HG02623 (cell line): ENCODE results near the gene ZIC5.

Experiments used
- ATAC-seq: cut with Tn5 transposase; IDR thresholded peaks from one replicate; pipeline ENCODE4 v1.9.1; 2021; ENCODE audit warnings: moderate library complexity; ENCODE audit not compliant: unreplicated experiment

ZIC5 gene

GRCh38 chr13:99987154-99988019 lies 15.8 kb upstream of the ZIC5 start:
- ATAC-seq = no peak

GRCh38 chr13:99986741-99987140 lies 15.2 kb upstream of the ZIC5 start:
- no peak for ATAC-seq

DNA sequence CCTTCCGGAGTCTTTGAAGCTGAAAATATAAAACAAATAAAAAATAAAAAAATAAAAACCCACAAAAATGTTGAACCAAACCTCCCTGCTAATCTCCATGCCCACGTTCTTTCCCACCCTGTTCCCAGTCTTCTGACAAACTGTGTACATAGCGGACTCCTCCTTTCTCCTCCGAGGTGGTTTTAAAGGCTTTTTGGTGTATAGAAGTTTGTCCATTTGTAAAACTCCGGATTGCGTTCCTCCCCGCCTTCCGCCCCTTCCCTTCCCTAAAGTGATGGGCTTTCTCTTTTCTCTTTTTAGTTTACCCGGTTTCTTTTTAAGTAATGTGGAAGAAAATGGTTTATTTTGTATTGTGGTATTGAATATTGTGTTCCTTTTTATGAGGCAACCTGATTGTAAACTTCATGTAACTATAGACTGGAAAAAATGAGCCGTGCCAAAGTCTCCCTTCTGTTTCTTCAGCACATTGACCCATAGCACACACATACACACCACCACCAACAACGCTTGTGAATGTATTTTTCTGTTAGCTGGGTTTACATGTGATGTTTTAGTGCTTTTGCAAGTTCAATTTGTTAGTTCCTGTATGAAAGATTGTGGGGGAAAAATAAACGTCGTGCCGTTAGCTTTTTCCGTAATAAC lies 14.4 kb upstream of the ZIC5 start:
- no peak for ATAC-seq

GRCh38 chr13:99985241-99985874 lies 13.8 kb upstream of the ZIC5 start:
- no peak for ATAC-seq

DNA sequence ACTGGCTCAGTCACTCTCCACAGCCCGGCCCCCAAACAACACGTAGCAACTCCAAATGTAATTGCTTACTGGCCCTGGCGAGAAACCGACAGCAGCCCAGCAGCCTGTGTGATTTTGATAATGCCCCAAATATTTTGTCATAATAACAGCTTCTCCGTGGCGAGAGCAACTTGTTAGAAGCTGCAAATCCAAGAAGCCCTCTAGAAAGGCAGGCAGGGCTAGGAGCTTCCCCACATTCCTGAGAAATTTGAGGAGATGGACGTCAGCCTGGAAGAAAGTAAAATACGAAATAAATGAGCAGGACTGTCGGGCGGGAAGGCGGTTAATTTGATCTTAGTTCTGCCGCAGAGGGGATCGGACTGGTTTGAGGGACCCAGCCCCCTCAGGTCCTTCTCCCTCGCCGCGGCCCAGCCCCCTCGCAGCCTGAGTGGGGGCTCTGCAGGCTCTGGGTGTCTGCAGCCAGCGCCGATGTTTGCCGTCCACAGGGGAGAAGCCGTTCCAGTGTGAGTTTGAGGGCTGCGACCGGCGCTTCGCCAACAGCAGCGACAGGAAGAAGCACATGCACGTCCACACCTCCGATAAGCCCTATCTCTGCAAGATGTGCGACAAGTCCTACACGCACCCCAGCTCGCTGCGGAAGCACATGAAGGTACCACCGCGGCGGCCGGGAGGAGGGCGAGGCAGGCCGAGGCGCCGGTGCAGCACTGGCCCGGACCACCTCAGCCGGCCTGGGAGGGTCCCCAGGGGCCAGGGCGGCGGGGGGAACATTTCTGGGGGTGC lies 13.1 kb upstream of the ZIC5 start:
- ATAC-seq = no peak

- ATAC-seq = no peak
Observed at GRCh38 chr13:99983499-99984401, 12.2 kb upstream of the ZIC5 start.

DNA sequence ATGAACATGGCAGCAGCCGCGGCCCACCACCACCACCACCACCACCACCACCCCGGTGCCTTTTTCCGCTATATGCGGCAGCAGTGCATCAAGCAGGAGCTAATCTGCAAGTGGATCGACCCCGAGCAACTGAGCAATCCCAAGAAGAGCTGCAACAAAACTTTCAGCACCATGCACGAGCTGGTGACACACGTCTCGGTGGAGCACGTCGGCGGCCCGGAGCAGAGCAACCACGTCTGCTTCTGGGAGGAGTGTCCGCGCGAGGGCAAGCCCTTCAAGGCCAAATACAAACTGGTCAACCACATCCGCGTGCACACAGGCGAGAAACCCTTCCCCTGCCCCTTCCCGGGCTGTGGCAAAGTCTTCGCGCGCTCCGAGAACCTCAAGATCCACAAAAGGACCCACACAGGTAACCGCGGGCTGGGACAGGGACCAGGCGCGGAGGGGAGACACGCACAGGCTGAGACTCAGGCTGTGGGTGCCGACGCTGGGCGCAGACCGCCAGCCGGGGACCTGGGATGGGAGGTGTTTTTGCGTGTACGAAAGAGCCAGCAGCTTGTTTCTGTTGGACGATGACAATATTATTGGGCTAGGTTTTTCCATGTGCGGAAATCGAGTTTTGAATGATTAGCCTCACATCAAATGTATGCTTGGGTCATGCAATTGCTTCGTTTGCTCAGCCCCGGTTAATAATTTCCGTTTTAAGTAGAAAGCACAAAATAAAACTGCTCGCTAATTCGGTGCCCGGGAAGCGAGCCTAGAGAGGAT lies 11.3 kb upstream of the ZIC5 start:
- ATAC-seq = no peak

DNA sequence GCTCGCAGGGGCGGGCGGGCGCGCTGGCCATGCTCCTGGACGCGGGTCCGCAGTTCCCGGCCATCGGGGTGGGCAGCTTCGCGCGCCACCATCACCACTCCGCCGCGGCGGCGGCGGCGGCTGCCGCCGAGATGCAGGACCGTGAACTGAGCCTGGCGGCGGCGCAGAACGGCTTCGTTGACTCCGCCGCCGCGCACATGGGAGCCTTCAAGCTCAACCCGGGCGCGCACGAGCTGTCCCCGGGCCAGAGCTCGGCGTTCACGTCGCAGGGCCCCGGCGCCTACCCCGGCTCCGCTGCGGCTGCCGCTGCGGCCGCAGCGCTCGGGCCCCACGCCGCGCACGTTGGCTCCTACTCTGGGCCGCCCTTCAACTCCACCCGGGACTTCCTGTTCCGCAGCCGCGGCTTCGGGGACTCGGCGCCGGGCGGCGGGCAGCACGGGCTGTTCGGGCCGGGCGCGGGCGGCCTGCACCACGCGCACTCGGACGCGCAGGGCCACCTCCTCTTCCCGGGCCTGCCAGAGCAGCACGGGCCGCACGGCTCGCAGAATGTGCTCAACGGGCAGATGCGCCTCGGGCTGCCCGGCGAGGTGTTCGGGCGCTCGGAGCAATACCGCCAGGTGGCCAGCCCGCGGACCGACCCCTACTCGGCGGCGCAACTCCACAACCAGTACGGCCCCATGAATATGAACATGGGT lies 10.6 kb upstream of the ZIC5 start:
- no peak for ATAC-seq

- no peak for ATAC-seq
Observed at GRCh38 chr13:99981735-99982035, 10.1 kb upstream of the ZIC5 start, which contains the start of gene ZIC2. TSS of gene ZIC2 (plus strand) at chr13:99981784. CDS start at chr13:99982065, 281 bp downstream.

DNA sequence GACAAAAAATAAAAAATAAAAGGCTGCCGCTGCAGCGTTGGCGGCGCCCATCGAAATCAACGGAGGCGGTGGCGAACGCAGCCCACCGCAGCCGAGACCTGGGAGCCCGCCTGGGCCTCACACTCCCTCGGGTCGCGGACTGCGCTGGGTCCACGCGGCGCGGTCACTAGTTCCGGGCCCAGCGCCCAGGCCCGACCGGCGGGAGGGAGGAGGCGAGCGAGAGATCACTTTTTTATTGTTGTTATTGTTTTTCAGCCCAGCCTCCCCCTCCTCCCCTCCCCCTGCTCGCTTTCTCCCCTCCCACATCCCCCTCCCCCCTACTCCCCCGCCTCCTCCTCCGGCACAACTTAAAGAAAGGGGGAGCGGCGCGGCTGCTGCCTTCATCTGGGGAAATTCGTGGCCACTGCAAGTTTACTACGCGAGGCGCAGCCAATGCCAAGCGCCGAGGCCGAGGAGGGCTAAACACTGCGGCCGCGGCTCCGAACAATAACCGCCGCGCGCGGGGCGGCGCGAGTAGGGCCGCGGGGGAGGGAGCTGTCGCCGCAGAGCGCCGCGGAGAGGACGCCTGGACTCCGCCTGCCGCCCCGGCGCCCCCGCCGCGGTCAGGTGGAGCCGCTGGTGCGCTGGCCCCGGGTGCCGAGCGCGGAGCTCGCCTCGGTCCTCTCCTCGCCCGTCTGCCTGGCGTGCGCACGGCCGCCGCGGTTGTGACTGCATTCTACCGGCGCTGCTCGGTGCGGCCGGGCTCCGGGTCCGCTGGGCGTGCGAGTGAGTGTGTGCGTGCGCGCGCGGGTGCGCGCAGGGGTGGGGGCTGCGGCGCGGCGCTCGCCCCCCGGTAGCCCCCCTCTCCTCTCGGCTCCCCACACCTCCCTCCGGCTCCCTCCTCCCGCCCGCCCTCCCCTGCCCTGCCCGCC lies 9.5 kb upstream of the ZIC5 start:
- no peak for ATAC-seq

DNA sequence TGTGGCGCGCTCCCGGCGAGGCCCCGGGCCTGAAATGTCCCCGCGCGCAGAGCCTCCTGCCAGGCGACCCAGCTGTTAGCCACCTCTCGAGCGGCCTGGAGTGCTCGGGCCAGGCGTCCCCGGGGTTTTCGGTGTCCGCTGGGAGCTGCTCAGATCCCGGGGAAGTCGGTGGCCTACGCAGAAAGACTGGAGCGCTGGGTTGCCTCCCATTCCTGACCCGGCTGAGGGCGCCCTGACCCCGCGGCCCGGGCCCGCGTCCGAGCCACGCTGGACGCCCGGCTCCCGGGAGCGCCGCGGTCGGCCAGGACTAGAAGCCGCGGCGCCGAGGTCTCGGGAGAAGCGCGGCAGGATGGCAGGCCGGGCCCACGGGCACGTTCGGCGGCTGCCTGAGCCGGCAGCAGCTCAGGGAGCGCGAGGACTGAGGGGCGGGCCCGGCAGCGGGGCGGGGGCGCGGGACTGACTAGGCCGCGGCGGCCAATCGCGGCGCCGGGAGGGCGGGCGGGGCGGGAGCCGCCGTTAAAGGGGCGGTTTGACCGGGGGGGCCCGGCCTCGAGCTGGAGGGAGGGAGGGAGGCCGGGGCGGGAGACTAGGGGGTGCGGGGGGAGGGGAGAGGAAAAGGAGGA lies 8.7 kb upstream of the ZIC5 start:
- no peak for ATAC-seq

DNA sequence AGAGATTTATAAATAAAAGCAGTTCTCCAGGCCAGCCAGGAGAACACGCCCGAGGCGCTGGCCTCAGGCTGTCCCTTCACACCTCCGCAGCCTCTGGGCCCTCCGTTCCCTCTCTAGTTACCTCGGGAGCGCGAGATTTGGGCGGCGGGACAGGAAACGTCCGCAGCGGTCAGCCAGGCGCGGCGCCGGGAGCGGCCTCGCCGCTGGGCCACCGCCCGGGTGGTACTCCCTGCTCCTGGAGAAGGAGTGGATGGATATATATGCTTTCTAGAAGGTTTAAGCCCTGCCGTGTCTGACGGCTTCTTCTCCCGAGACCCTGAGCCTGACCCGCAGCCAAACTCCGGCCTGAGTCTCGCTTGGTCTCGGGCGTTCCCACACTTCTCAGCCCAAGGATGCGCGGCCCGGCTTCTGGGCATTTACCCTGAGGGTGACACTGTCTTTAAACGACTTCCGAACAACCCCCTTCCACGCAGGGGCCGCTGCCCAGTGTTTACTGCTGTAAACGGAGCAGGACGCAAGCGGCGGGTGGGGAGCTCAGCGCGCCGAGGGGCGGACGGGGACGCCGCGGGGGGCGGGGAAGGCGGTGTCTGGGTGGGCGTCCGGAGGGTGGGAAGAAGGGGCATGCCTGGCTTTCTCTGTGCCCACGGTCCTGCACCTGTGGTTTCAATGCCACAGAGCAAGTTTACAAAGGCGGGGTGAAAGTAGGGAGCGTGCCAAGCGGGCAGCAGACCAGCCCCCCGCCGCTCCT lies 8.1 kb upstream of the ZIC5 start:
- ATAC-seq = no peak

DNA sequence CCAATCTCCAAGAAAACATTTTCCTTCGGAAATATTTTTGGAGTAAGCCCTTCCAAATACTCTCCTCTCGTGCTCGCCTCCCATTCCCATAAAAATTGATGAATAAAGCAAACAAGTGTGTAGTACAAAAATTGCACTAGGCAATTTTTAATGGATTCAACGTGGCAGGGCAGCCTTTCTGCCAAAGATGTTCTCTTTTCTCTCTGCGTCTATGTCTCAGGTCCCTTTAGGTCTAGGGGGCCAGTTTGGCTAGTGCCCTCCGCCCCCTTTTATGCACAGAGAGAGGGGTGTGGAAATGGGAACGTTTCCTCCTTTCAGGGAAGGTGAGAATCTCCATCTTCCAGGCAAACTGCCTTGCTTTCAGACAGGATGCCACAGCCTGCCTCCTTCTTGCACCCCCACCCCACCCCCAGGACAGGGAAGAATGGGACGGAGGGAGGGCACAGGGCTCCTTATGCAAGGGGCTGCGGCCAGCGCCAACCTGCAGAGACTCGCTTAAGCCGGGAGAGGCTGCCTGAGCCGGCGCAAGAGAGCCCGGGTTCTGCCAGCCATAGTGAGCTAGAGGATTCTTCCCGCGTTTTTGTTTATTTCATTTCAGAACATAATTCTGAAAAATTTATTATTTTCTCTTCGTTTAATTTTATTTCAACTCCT lies 7.4 kb upstream of the ZIC5 start:
- no peak for ATAC-seq

GRCh38 chr13:99977912-99978798 lies 6.6 kb upstream of the ZIC5 start:
- no peak for ATAC-seq

GRCh38 chr13:99977334-99977911 lies 5.9 kb upstream of the ZIC5 start:
- ATAC-seq = no peak
